ENCODE results near the gene TSR3.

GRCh38 chr16:1336619-1337018 is 15.1 kb downstream of the TSR3 start:
- no peak for TF ChIP-seq CTCF (IDR thresholded peaks at IDR 0.05 in 8 of 11, conservative IDR thresholded peaks at IDR 0.05 in 3 of 11)
- no peak for TF ChIP-seq POLR2AphosphoS5 (IDR thresholded peaks at IDR 0.05)

Data from spleen (tissue), 7 donors.